Mesendoderm (in vitro differentiated cells): ENCODE results near the gene BNIP3.

Source experiments
- DNase-seq: peaks from one replicate; pipeline ENCODE4 v3.0.0; 2013
- H2AK5ac ChIP-seq: 2 replicates; pipeline ENCODE4 v1.6.1; 2013; ENCODE audit warnings: low read length, inconsistent platforms
- H2BK120ac ChIP-seq: 2 replicates; pipeline ENCODE4 v1.6.1; 2013; ENCODE audit warnings: low read depth, mild to moderate bottlenecking, low read length, moderate library complexity, mixed read lengths
- H2BK15ac ChIP-seq: replicated peaks from 2 replicates; pipeline ENCODE4 v1.6.1; 2013; ENCODE audit warnings: low read depth, mild to moderate bottlenecking, moderate library complexity
- H2BK5ac ChIP-seq: 2 replicates; pipeline ENCODE4 v1.6.1; 2013; ENCODE audit warnings: low read length, inconsistent platforms
- H3K18ac ChIP-seq: 2 replicates; pipeline ENCODE4 v1.6.1; 2013; ENCODE audit warnings: mild to moderate bottlenecking, low read length, mixed read lengths
- H3K23ac ChIP-seq: one replicate; pipeline ENCODE4 v1.6.1; 2013; ENCODE audit warnings: low read length
- H3K27ac ChIP-seq: 2 replicates; pipeline ENCODE4 v1.5.1; 2013; ENCODE audit warnings: low read depth, mild to moderate bottlenecking, inconsistent platforms, low read length, moderate library complexity
- H3K27me3 ChIP-seq: 2 replicates; pipeline ENCODE4 v1.6.1; 2013; ENCODE audit warnings: low read length, control low read depth, mild to moderate bottlenecking, inconsistent platforms; ENCODE audit not compliant: insufficient read depth, poor library complexity
- H3K36me3 ChIP-seq: 2 replicates; pipeline ENCODE4 v1.6.1; 2013; ENCODE audit warnings: low read length, inconsistent platforms; ENCODE audit not compliant: control insufficient read depth, insufficient read depth
- H3K4ac ChIP-seq: one replicate; pipeline ENCODE4 v1.6.1; 2013; ENCODE audit warnings: low read depth, mild to moderate bottlenecking, low read length, moderate library complexity
- H3K4me1 ChIP-seq: 2 replicates; pipeline ENCODE4 v1.6.1; 2013; ENCODE audit warnings: low read depth, low read length, inconsistent platforms; ENCODE audit not compliant: control insufficient read depth
- H3K4me2 ChIP-seq: 2 replicates; pipeline ENCODE4 v1.6.1; 2013; ENCODE audit warnings: low read length
- H3K4me3 ChIP-seq: 2 replicates; pipeline ENCODE4 v1.5.1; 2013; ENCODE audit warnings: mild to moderate bottlenecking, low read length
- H3K56ac ChIP-seq: one replicate; pipeline ENCODE4 v1.6.1; 2013; ENCODE audit warnings: low read length
- H3K79me1 ChIP-seq: 2 replicates; pipeline ENCODE4 v1.6.1; 2013; ENCODE audit warnings: low read length, inconsistent platforms
- H3K79me2 ChIP-seq: 2 replicates; pipeline ENCODE4 v1.6.1; 2013; ENCODE audit warnings: mild to moderate bottlenecking, low read length; ENCODE audit not compliant: control insufficient read depth, insufficient read depth
- H3K9ac ChIP-seq: 2 replicates; pipeline ENCODE4 v1.6.1; 2013; ENCODE audit warnings: low read length, inconsistent platforms
- H4K5ac ChIP-seq: one replicate; pipeline ENCODE4 v1.6.1; 2013; ENCODE audit warnings: low read length
- H4K8ac ChIP-seq: one replicate; pipeline ENCODE4 v1.6.1; 2013; ENCODE audit warnings: low read depth, mild to moderate bottlenecking, control low read depth, low read length, moderate library complexity
- WGBS: extraction: QIAGEN DNeasy Blood & Tissue Kit; methylation state at CpG from one replicate; pipeline ENCODE4 v1.1.7; 2013; ENCODE audit warnings: low lambda C conversion rate, missing lambda C conversion rate; ENCODE audit not compliant: insufficient coverage; ENCODE audit errors: extremely low coverage; 5-methylcytosine and 5-hydroxymethylcytosine counted together

The BNIP3 gene

DNA sequence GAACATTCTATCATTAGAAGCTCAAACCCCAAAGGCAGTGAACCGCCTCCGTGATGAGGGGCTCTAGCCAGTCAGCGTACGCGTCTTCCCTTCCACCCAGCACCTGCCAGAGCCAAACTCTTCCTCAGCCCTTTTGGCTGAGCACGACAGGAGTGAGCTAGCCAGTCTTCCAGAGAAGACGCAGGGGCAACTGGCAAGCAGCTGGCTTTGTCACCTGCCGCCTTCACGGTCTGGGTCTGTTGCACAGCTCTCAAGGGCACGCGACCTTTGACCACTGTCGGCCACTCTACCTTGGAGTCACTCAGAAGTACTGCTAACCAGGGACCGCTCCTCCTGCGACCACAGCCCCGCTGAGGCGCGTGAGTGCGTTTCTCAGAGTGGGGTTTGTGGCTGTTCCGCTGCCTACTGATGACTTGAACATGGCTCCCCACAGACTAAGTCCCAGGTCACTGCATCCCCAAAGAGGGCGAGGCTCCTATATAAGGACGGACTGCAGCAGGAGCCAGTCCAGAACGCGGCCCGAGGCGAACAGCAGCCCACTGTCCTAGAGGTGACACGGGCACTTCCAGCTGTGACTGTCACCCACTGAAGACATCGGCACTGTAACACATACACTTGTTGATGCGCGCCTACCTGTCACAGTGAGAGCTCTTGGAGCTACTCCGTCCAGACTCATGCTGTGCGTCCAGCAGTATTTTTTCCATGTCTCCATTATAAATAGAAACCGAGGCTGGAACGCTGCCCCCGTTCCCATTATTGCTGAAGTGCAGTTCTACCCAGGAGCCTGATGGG is 8.4 kb downstream of the BNIP3 start:
- peaks cover 4% of the 10 kb centered on the region for H3K79me1 ChIP-seq
- DNase-seq: no peak
- H3K27ac ChIP-seq: no peak overlapping the region
- H3K9ac ChIP-seq: no peak overlapping the region
- no peak overlapping the region for H3K4ac ChIP-seq
- H4K8ac ChIP-seq: no peak overlapping the region
- H3K36me3 ChIP-seq: peaks cover 7% of the 10 kb centered on the region
- no peak overlapping the region for H3K56ac ChIP-seq
- peaks cover 3% of the 10 kb centered on the region for H3K4me1 ChIP-seq
- H3K27me3 ChIP-seq: no peaks in the 10 kb centered on the region
- H3K18ac ChIP-seq: no peak overlapping the region
- no peak overlapping the region for H4K5ac ChIP-seq
- no peak overlapping the region for H2AK5ac ChIP-seq
- no CpG with 5 or more reads among the region's 34 CpGs for WGBS
- H2BK15ac ChIP-seq: no peak overlapping the region
- H3K4me3 ChIP-seq: no peak overlapping the region
- H3K4me2 ChIP-seq: no peak overlapping the region
- no peak overlapping the region for H2BK120ac ChIP-seq
- H3K23ac ChIP-seq: no peak overlapping the region
- no peak overlapping the region for H2BK5ac ChIP-seq
- no peaks in the 10 kb centered on the region for H3K79me2 ChIP-seq

DNA sequence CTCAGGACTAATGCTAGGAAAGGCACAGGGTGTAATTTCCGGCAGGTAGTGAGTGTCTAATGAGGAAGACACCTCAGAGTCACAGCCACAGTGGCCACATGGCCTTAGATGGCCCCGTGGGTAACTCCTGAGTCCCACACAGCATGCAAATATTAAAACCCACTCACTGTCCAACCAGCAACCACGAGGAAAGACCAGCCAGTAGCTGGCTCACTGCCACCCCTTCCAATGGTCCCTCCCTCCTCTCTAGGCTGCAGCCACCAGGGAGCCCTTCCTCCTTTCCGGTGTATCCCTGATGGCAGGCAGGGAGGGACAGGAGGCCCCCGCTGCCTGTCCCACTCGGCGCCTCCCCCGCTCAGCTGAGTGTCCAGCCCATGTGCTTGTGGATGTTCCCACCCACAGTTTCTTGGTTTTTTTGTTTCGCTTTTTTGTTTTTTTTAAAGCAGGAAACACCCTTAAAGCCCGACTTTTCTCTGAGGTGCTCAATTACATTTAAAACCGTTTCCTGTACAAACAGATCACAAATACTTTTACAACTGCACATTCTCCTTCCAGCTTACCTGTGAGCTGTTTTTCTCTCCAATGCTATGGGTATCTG is 9.2 kb downstream of the BNIP3 start:
- no peak overlapping the region for H3K4me3 ChIP-seq
- H3K9ac ChIP-seq: no peak overlapping the region
- no peak overlapping the region for H3K18ac ChIP-seq
- H3K27me3 ChIP-seq: no peaks in the 10 kb centered on the region
- H3K4me1 ChIP-seq: peaks cover under 1% of the 10 kb centered on the region
- H3K23ac ChIP-seq: no peak overlapping the region
- no peak overlapping the region for H3K27ac ChIP-seq
- no peak overlapping the region for H4K8ac ChIP-seq
- no peaks in the 10 kb centered on the region for H3K79me2 ChIP-seq
- H2BK120ac ChIP-seq: no peak overlapping the region
- no peak overlapping the region for H2BK15ac ChIP-seq
- no peak overlapping the region for H3K4me2 ChIP-seq
- H3K56ac ChIP-seq: no peak overlapping the region
- no peak overlapping the region for H3K4ac ChIP-seq
- H2AK5ac ChIP-seq: no peak overlapping the region
- H4K5ac ChIP-seq: no peak overlapping the region
- peaks cover 4% of the 10 kb centered on the region for H3K79me1 ChIP-seq
- H3K36me3 ChIP-seq: peaks cover 7% of the 10 kb centered on the region
- DNase-seq: no peak
- no CpG with 5 or more reads among the region's 11 CpGs for WGBS
- H2BK5ac ChIP-seq: no peak overlapping the region

DNA sequence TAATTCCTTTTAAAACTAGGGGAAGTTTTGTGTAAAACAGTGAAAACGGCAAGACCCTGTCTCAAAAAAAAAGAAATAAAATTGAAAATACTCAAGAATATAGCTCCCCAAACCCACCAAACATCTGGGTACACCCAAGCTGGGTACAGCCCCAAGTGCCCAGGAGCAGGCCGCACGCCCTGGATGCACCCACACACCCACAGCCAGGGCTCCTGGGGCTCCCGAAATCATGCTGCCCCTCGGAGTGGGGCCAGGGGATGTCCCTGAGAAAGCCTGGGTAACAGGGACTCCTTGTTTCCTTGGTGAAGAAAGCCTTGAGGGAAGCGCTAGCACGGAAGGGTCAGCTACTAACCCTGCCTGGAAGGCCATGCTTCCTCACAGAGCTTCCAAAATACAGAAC is 10.1 kb downstream of the BNIP3 start:
- peaks cover 4% of the 10 kb centered on the region for H3K79me1 ChIP-seq
- DNase-seq: no peak
- no peaks in the 10 kb centered on the region for H3K27me3 ChIP-seq
- WGBS: no CpG with 5 or more reads among the region's 7 CpGs
- H3K4me3 ChIP-seq: no peak overlapping the region
- H3K23ac ChIP-seq: no peak overlapping the region
- H3K79me2 ChIP-seq: no peaks in the 10 kb centered on the region
- H3K18ac ChIP-seq: no peak overlapping the region
- H4K8ac ChIP-seq: no peak overlapping the region
- no peak overlapping the region for H2AK5ac ChIP-seq
- H2BK15ac ChIP-seq: no peak overlapping the region
- no peak overlapping the region for H3K4me2 ChIP-seq
- H3K36me3 ChIP-seq: peaks cover 7% of the 10 kb centered on the region
- no peaks in the 10 kb centered on the region for H3K4me1 ChIP-seq
- no peak overlapping the region for H2BK5ac ChIP-seq
- no peak overlapping the region for H3K27ac ChIP-seq
- H3K9ac ChIP-seq: no peak overlapping the region
- no peak overlapping the region for H4K5ac ChIP-seq
- no peak overlapping the region for H2BK120ac ChIP-seq
- no peak overlapping the region for H3K4ac ChIP-seq
- no peak overlapping the region for H3K56ac ChIP-seq

DNA sequence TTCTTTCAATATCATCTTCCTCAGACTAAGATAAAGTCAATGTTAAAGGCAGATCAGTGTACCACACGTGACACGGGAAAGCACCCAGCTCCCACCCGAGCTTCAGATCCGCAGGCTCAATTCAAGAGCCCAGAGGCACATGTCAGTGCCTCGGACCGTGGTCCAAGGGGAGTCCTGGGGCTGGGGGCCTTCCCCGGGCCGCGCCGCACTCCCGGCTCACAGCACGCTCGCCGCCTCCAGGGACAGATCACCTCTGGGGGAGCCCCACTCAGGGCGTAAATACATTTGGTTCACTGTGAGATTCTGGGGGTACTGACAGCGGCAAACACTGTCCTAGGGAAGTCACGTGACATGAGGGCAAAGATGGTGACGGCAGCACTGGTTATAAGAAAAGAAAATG is 10.8 kb downstream of the BNIP3 start:
- H3K79me2 ChIP-seq: no peaks in the 10 kb centered on the region
- H3K56ac ChIP-seq: no peak overlapping the region
- H3K36me3 ChIP-seq: peaks cover 7% of the 10 kb centered on the region
- H4K5ac ChIP-seq: no peak overlapping the region
- no peak overlapping the region for H3K9ac ChIP-seq
- H4K8ac ChIP-seq: no peak overlapping the region
- H3K4me3 ChIP-seq: no peak overlapping the region
- DNase-seq: no peak
- H3K18ac ChIP-seq: no peak overlapping the region
- no peak overlapping the region for H2BK15ac ChIP-seq
- no peak overlapping the region for H2BK5ac ChIP-seq
- no peaks in the 10 kb centered on the region for H3K4me1 ChIP-seq
- whole genome bisulfite sequencing: no CpG with 5 or more reads among the region's 18 CpGs
- H2AK5ac ChIP-seq: no peak overlapping the region
- H3K4me2 ChIP-seq: no peak overlapping the region
- no peak overlapping the region for H2BK120ac ChIP-seq
- no peak overlapping the region for H3K4ac ChIP-seq
- no peaks in the 10 kb centered on the region for H3K27me3 ChIP-seq
- H3K79me1 ChIP-seq: peaks cover 4% of the 10 kb centered on the region
- H3K27ac ChIP-seq: no peak overlapping the region
- H3K23ac ChIP-seq: no peak overlapping the region

DNA sequence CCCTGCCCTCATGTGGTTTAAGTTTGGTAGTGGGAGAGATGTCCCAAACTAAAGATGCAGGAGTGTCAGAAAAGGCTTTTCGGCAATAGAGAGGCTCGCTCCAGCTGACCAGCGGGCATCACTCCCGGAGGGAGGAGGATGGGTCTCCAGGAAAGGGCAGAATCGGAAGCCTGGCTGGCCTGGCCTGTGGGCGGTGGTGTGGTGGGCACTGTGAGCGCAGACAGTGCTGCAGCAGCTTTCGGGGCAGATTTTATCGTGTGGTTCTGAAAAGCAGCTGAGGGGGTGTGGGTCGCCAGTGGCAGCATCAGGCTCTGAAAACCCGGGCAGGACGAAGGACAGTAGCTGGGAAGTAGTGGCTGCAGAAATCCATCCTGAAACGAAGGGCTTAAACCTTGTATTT is 12.8 kb downstream of the BNIP3 start:
- Histone ChIP-seq H4K5ac (no peak overlapping the region), H3K4ac (no peak overlapping the region), H3K36me3 (peaks cover 7% of the 10 kb centered on the region), H3K9ac (no peak overlapping the region), H2BK15ac (no peak overlapping the region), H2AK5ac (no peak overlapping the region), H3K27me3 (no peaks in the 10 kb centered on the region), H3K4me2 (no peak overlapping the region), H3K4me1 (no peaks in the 10 kb centered on the region), H3K23ac (no peak overlapping the region), H3K4me3 (no peak overlapping the region), H3K56ac (no peak overlapping the region), H2BK5ac (no peak overlapping the region), H4K8ac (no peak overlapping the region), H3K79me1 (peaks cover 2% of the 10 kb centered on the region), H3K79me2 (no peaks in the 10 kb centered on the region), H3K18ac (no peak overlapping the region), H2BK120ac (no peak overlapping the region), H3K27ac (no peak overlapping the region)
- no CpG with 5 or more reads among the region's 13 CpGs for WGBS
- DNase-seq: no peak
